Measurements from ENCODE around the gene MRPL43. TPM values are rescaled to one million over a fixed set of nuclear protein-coding genes. Genes with fewer than 3 reads are reported as not detected.

The MRPL43 gene
- total RNA-seq, 1 donor from 2014 or later: 43.2 TPM

DNA sequence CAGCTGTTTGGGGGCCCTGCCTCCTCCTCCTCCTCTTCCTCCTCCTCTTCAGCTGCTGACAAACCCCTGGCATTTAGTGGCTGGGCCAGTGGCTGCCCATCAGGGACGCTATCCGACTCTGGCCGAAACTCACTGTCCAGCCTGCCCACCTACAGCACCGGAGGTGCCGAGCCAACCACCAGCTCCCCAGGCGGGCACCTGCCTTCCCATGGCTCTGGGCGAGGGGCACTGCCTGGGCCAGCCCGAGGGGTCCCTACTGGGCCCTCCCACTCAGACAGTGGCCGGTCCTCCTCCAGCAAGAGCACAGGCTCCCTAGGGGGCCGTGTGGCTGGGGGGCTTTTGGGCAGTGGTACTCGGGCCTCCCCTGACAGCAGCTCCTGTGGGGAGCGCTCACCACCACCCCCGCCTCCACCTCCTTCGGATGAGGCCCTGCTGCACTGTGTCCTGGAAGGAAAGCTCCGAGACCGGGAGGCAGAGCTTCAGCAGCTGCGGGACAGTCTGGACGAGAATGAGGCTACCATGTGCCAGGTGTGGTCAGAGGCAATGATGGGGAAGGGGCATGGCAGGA is 16.4 kb upstream of the MRPL43 start:
- DNase-seq (ENCODE audit: low read depth): no peak

DNA sequence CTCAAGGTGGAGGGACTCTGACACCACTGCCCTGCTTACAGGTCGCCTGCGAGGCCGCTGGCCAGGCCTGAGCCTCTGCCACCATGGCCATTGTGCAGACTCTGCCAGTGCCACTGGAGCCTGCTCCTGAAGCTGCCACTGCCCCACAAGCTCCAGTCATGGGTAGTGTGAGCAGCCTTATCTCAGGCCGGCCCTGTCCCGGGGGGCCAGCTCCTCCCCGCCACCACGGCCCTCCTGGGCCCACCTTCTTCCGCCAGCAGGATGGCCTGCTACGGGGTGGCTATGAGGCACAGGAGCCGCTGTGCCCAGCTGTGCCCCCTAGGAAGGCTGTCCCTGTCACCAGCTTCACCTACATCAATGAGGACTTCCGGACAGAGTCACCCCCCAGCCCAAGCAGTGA is 15.2 kb upstream of the MRPL43 start:
- no peak for DNase-seq (ENCODE audit: low read depth)

DNA sequence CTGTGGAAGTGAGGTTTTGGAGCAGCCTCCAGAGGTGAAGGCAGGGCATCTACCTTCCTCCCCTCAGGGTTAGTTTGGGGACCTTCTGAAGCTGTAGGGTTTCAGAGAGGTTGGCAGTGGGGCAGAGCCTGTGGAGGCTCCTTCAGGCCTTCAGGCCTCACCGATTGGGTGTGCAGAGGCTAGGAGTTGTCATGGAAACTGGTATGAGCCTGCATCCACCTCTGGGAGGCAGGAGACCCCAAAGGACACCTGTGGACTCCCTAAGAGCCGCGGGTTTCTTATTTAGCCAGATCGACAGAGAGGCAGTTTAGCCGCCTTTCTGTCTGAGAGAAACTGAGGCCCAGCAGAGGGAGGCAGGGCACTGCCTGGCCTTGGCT is 14.3 kb upstream of the MRPL43 start:
- no peak for DNase-seq (ENCODE audit: low read depth)

DNA sequence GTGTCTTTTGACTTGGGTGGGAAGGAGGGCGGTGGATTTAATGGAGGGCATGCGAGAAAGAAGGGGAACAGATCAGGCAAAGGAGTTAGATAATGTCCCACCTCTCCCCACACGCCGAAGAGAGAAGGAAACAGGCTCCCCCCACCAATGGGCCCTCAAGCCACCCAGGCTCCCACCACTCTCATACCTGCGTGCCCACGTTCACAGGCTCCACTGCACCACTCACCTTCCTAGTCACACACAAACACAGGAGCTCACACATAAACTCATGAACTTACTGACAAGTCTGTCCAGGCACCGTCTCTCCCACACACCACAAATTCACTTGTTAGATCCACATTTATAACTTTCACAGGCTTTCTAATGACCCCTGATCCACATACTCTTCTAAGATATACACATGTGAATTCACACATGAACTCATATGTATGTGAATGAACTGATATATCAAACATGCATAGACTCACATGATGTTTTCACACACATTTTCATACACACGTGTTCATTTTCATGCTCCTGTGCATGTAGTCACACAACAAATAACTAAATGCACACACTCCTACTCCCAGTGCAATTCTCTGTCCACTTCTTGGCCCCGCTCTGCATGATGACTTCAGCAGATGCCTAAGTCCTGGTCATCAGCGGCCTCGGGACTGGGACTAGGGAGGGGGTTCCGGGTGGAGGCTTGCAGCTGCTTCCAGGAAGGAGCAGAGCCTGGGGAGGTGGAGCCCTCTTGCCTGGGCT is 13.8 kb upstream of the MRPL43 start:
- DNase-seq (ENCODE audit: low read depth): peak; percentile 81

DNA sequence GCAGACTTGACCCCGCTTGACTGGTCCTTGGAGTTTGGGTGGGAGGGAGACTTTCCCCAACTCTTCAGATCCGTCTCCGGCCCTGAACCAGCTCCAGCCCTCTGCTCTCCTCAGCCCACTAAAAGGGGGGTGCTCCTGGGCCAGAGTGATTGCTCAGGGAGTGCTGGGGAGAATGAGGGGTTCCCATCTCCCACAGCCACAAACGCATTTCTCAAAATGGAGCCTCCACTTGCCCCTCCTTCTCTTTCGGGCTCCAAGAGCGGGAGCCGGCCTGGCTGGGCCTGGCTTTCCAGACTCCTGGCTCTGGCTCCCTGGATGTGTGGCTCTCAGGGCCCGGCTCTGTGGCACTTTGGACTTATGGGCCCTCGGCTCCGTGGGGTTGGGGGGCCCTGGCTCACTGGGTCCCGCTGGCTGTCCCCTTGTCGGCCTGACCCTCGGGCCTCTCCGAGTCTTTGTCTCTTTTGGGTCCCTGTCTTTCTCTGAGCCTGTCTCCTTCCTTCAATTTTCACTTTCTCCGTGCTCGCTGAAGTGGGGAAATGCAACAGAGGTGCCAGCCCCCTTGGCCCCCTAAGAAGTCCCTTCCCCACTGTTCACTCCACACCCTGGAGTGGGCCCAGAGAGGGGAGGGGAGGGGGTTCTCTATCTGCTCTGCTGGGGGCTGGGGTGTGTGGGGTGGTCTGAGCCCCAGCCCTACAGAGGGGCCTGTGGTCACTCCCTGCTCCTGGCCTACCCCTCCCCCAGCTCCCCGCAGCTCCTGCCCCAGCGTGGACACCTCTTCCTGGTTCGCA is 13.0 kb upstream of the MRPL43 start:
- DNase-seq (ENCODE audit: low read depth): no peak

DNA sequence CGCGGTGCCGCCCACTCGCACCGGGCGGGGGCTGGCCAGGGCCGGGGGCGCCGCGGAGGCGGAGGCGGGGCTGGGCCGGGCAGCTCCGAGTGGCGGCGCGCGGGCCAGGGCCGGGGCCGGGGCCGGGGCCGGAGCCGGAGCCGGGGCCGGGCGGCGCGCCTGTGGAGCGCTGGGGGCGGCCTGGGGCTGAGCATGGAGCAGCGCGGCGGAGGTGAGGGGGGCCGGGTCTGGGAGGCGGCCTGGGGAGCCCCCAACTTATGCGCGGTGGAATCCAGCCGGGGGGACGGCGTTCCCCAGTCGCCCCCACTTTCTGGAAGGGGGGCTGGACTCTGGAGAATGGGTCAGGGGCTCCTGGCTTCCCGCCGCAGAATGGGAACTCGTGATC is 12.4 kb upstream of the MRPL43 start, which contains the start of gene LZTS2:
Gene LZTS2 (plus strand): TSS at position 67 of the 385 bp plus-strand sequence. CDS start 2,731 bp downstream, outside the sequence.
- DNase-seq (ENCODE audit: low read depth): no peak

DNA sequence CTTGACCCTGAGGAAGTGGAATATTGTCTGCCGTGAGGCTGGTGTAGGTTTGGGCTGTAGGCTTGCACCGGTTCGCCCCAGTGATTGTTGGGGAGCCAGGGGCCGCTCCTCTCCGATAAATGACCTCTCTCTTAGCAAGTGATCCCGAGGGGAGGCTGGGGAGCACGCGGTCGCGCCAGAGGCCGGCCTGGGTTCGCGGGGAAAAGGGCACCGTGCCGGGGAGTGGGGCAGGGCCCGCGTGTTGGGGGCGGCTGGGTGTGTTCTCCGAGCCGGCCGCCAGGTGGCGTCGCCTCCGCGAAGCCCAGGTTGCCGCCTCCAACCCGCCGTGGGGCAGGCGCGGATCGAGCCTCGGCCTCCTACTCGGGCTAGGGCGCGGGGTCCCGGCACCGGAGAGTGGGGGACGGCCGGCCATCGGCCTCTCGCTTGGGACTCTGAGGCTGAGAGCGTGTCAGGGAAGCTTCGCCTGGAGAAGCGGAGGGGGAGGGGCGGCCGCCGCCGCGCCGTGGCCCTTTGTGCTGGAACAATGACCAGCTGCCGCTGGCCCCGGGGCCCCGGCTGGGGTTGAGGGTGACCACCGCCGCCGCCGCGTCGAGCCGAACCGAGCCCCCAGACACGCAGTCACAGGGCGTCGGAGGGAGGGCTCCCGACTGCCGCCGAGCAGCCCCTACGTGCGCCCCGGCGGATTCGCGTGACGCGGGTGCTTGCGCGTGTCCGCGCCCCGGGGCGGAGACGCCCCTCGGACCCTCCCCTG is 11.9 kb upstream of the MRPL43 start:
- DNase-seq (ENCODE audit: low read depth): no peak

DNA sequence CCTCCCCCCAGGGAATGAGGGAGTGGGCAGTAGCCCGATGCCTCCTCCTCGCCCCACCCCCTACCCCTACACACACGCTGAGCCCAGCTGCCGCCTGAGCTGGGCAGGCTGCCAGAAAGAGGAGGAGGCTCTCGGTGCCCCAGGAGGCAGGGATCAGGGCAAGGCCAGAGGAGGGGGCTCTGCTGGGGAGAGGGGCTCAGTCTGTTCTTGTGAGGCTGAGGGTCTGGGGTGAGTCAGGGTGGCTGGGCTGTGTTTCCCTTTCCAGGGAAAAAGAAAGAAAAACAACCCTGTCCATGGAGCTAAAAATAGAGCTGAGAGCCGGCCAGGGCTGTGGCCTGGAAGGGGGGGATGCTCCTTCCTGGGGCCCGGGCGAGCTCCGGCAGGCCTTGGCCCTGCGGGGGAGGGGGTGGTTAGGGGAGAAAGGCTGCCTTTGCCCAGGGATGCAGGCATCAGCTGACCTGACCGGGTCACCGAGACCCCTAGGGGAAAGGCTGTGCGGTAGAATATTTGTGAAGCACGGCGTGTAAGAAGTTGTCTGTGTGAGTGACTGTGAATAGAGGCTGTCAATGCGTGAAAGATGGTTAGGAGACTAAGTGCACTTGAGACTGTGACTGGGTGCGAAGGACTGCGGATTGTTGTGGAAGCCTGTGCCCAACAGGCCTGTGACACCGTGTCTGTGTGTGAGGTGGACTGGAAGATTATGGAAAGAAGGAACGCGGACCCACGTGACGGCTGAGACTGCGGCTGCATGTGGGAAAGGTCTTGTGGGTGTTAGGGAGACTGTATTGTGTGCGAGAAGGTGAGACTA is 11.1 kb upstream of the MRPL43 start:
- DNase-seq (ENCODE audit: low read depth): peak; percentile 53

DNA sequence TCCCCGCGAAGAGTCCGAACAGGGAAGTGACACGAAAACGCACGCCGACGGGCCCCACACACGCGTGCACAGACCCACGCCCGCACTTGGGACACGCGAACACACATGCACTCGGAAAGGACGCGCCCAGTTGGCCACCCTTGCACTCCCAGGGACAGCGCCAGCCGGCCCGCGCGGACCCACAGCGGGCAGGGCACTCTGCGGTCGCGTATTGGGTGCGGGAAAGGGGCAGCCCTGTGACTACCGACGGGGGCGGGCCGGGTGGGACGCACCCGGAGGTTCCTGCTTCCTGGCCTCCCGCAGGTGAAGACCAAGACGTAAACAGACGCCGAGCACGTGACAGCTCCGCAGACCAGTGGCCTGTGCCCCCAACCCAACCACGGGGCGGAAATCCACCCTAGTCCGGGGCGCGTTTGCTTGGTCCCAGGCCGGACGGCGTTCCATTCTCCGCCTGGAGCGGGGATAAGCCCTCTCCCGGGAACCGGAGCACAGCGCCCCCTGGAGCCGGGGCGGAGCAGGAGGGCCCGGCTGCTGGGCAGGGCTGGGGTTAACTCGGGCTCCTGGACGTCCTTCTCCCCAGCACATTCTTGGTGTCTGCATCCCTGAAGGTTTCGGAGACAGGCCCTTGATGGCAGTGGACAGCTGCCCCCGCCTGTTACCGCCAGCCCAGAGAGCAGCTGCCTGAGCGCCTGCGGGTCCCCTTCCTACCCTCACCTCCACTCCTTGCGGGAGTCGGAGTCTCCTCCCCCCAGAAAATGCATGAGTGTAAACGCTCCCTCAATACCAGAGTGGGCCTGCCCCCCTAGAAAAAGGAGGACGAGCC is 10.3 kb upstream of the MRPL43 start:
- DNase-seq (ENCODE audit: low read depth): peak; percentile 46

DNA sequence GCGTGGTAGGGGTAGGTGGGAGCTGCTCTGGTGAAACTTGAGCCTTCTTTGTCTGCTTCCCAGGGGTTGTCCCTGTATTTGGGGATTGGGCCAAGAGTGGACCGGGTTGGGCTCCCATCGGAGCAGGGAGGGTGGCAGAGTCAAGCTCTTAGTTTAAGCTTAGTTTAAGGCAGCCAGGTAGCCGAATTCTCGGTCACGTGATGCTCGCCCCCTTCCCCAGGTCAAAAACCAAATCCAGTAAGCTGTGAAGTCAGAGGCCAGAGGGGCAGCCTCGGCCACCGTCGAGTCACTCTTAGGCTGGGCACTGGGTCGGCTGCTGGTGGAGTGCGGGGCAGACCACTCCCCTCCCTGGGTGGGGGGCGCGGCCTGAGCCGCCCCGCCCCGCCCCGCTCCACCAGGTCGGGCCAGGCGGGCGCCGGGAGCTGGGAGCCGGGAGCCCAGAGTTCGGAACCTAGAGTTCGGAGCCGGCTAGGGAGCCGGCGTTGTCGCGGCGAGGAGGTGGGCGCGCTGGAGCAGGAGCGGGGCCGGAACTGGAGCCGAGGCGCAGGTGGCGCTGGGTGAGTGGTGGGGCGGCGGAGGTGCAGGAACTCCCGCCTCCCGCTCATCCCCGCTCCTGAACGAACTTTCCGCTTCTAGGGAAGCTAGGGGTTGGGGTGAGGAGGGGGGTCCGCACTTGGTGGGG is 9.5 kb upstream of the MRPL43 start:
- no peak for DNase-seq (ENCODE audit: low read depth)

DNA sequence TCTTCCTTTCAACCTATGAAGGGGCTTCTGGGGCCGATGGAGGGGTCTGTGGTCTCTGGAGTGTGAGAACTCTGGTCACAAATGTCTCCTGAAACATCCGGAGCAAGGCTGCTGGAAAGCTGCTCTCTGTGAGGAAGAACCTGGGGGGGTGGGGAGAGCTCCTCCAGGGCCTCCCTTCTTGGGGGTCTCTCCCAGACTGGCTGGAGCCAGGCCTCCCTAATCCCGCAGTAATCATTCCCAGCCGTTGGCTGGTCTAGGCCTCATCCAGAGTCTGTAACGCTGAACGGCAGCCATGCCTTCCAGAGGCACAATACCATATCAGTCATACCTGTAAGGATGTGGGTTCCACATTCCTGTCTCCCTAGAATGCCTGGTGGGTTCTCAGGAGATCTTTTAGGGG is 7.9 kb upstream of the MRPL43 start:
- no peak for DNase-seq (ENCODE audit: low read depth)

DNA sequence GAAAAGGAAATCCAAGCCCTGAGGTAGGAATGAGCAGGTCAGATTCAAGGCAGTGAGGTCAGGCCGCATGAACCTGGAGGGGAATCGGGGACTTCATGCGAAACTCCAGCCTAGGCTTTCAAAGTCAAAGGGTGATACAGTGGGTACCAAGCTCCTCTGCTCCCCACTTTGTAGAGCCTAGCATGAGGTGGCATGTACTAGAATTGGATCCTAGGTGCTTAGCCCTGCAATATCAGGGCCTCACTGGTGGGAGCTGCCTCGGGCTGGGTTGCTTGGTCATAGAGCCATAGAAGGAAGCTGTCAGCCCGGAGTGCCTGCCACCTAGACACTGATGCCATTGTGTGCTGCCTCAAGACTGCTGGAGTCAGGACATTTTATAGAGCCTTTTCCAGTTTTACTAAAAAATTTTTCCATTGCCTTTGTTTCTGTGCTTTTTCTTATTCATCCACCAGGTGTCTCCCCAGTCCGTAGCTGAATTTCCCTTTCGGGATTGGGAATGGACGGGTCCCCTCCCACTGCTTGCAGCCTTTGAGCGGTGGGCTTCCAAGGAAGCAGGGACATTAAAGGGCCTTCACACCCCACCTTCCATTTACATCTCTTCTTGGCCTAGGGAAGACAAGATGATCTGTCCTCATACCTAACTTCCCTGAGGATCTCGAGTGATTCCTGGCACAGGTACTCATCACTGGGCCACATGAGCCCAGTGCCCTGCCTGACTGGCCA is 6.8 kb upstream of the MRPL43 start:
- no peak for DNase-seq (ENCODE audit: low read depth)

DNA sequence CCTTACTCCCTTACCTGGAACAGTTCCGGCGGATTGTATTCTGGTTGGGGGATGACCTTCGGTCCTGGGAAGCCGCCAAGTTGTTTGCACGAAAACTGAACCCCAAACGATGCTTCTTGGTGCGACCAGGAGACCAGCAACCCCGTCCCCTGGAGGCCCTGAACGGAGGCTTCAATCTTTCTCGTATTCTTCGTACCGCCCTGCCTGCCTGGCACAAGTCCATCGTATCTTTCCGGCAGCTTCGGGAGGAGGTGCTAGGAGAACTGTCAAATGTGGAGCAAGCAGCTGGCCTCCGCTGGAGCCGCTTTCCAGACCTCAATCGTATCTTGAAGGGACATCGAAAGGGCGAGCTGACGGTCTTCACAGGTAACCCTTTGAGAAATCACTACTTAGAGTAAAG is 1.8 kb upstream of the MRPL43 start:
- DNase-seq (ENCODE audit: low read depth): no peak

DNA sequence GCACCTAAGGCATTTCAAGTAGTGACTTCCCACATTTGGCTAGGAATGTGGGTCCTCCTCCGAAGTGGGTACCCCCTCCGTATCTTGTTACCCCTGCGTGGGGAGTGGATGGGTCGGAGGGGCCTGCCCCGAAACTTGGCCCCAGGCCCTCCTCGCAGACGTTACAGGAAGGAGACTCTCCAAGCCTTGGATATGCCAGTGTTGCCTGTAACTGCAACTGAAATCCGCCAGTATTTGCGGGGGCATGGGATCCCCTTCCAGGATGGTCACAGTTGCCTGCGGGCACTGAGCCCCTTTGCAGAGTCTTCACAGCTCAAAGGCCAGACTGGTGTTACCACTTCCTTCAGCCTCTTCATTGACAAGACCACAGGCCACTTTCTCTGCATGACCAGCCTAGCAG is 869 bp upstream of the MRPL43 start:
- no peak for DNase-seq (ENCODE audit: low read depth)

DNA sequence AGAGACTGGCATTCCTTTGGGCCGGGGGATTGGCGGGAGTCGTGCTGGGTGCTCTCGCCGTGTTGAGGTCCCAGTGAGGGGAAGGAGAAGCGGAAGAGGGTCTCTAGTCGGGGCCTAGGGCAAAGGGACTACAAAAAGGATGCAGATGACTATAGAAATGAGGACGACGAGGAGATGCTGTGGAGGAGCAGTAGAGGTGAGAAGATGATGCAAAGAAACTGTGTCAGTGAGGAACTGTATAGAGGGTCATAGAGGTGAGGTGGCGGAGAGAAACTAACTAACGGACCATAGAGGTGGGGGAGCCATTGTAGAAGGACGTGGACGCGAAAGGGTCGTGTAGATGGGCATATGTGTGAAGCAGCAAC is 370 bp upstream of the MRPL43 start:
- DNase-seq (ENCODE audit: low read depth): no peak

DNA sequence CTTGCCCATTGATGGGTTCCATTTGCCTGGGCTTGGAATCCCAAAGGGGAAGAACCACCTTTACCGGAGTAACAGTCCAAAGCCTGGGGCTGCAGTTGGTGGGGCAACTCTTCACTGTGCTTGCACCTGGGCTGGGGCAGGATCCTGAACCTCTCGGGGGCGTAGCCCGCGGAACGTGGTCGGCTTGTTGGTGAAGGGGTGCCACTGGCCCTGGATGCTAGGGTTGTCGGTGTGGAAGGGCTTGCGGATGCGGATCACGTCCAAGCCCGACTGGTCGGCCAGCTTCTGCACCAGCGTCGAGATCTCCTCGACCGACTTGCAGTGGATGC is 710 bp downstream of the MRPL43 start:
- DNase-seq (ENCODE audit: low read depth): no peak

DNA sequence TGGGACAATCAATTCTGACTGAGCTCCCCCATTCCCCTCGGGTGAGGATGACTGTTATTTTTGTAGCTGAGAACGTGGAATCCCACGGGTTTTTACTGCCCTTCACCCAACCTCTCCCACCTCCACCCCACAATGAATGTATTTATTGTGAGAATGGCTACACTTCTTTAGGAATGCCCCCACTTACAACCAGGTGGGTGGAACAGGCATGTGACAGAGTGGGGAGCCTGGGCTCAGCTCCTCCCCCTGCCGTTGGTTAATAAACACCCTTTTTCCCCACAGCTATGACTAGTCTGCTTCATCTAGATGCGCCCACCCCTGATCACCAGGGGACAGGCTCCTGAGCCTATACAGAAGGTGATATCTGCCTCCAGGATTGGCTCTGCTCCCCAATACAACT is 2.0 kb downstream of the MRPL43 start:
- peak; percentile 56 for DNase-seq (ENCODE audit: low read depth)

DNA sequence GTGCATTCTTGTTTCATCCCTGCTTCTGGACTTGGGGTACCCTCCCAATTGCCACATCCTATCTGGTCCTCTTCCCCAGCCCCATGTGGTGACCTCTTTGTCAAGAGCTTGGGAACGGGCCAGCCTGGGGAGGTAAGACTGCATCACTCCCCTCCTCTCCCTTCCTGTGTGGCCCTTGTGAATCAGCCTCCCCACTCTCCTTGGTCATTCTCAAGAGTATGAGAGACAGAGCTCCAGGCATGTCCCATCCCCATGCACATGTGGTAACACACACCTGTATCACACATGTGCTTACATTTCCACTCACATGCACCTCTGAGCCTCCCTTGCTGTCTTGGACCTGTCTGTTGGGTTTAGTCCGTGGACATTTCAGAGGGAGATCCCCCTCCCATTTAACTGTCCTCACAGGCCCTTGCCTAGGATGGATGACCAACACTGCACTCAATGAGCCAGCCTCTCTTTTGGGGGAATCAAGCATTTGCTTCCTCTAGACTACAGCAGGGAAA is 2.6 kb downstream of the MRPL43 start:
- no peak for DNase-seq (ENCODE audit: low read depth)
